ENCODE results near the gene WFDC9.

- TF ChIP-seq, protein P1, sequence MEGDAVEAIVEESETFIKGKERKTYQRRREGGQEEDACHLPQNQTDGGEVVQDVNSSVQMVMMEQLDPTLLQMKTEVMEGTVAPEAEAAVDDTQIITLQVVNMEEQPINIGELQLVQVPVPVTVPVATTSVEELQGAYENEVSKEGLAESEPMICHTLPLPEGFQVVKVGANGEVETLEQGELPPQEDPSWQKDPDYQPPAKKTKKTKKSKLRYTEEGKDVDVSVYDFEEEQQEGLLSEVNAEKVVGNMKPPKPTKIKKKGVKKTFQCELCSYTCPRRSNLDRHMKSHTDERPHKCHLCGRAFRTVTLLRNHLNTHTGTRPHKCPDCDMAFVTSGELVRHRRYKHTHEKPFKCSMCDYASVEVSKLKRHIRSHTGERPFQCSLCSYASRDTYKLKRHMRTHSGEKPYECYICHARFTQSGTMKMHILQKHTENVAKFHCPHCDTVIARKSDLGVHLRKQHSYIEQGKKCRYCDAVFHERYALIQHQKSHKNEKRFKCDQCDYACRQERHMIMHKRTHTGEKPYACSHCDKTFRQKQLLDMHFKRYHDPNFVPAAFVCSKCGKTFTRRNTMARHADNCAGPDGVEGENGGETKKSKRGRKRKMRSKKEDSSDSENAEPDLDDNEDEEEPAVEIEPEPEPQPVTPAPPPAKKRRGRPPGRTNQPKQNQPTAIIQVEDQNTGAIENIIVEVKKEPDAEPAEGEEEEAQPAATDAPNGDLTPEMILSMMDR (optimal IDR thresholded peaks at IDR 0.05 in 1 of 3, IDR thresholded peaks at IDR 0.05 in 1 of 3, conservative IDR thresholded peaks at IDR 0.05 in 1 of 3; ENCODE audit: extremely low read depth in 1 of 3, insufficient read depth in 2 of 3, low read length in 3 of 3) = no peak
- no peak for TF ChIP-seq EZH2 (IDR thresholded peaks at IDR 0.05; ENCODE audit: low read length)
Observed at GRCh38 chr20:45617591-45617990, 13.5 kb downstream of the WFDC9 start.

All from keratinocyte (primary cell).